Prostate gland (tissue), 2 donors: ENCODE results near the gene KMO.

Experiments used
- POLR2A ChIP-seq: fragments of 450-650 bp; IDR thresholded peaks from one replicate; pipeline ENCODE4 v1.6.1; 2016; ENCODE audit warnings: antibody characterized with exemption, mild to moderate bottlenecking
- TF ChIP-seq, protein P1 (sequence below), 4 experiments: fragments of 200-600 bp in 2 of 4; fragments of 450-650 bp in 2 of 4; sonication (generic) in 2 of 4; IDR thresholded peaks; 1 replicate in 3 of 4; 2 replicates in 1 of 4; pipeline ENCODE4 v1.5.1; 2016 to 2019; ENCODE audit warnings: antibody characterized with exemption in 4 of 4, mild to moderate bottlenecking in 2 of 4, moderate library complexity in 2 of 4

DNA sequence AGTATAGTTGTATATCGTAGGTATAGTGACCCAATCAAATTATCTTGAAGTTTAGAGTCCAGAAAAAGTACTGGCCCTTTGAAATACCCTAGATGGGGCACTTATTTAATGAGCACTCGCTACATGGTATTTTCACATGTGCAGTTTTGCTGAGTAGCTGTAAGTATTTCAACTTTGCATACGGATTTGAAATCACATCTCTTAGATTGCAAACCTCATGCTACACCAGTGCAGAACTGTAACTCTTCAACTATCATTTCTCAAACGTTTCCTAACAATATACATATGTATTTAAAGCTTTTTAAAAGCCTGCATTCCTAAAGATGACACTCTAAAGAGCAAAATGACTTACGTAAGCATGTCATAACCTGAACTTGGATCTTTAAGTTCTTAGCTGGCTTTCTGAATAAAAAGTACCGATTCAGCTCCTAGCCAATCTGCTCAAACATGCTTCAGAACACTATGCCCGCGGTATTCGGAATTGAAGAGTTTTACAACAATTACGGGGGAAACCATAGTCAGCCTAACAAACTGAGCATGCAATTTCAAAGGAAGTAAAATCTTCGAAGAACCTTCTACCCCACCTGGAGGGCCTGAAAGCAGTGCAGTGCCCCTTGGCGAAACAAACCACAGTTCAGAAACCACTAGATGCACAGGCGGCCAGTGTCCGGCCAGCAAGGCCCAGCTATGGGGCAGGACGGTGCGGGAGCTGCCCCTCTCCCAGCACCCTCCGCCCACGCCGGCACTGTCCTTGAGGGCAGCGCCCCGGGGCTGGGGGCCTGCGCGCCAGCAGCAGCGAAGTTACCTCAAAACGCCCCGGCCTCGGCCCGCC lies 13.5 kb upstream of the KMO start:
- no peak for TF ChIP-seq POLR2A
- TF ChIP-seq, protein P1, sequence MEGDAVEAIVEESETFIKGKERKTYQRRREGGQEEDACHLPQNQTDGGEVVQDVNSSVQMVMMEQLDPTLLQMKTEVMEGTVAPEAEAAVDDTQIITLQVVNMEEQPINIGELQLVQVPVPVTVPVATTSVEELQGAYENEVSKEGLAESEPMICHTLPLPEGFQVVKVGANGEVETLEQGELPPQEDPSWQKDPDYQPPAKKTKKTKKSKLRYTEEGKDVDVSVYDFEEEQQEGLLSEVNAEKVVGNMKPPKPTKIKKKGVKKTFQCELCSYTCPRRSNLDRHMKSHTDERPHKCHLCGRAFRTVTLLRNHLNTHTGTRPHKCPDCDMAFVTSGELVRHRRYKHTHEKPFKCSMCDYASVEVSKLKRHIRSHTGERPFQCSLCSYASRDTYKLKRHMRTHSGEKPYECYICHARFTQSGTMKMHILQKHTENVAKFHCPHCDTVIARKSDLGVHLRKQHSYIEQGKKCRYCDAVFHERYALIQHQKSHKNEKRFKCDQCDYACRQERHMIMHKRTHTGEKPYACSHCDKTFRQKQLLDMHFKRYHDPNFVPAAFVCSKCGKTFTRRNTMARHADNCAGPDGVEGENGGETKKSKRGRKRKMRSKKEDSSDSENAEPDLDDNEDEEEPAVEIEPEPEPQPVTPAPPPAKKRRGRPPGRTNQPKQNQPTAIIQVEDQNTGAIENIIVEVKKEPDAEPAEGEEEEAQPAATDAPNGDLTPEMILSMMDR (IDR thresholded peaks at IDR 0.05), result no peak
